Measurements from ENCODE around the gene EREG. TPM values are rescaled to one million over a fixed set of nuclear protein-coding genes. Genes with fewer than 3 reads are reported as not detected.
"Not testable (repeated sequence)": the region's sequence is repeated elsewhere in the genome, so short reads cannot be mapped to it uniquely, and the experiment has no call there.

Gene EREG
- total RNA-seq, 1 donor from 2014 or later: 0.22 TPM

GRCh38 chr4:74338792-74339333, 26.1 kb upstream of the EREG start:
- intact Hi-C loops (cut with DNase I): no loop called here
- ATAC-seq: no peak
- no peak for DNase-seq (ENCODE audit: low spot score)

DNA sequence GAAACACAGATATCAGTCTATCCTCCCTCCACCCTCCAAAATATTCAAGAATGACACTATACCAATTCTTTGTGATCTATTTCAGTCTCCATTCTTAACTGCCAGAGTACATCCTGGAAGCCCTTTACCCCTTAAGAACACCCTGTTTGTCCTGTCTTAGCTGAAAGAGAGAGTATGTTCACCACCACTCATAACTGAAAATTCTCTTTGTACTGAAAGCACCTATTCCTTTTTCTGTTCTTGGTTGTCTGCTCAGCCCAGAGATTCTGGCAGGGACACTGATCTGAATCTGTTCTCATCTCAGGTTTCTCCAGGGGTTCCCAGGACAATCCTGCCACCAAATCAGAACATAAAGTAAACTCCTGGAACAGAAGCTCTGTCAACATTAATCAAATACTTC, 25.4 kb upstream of the EREG start:
- DNase-seq (ENCODE audit: low spot score): no peak
- intact Hi-C loops (cut with DNase I): no loop called here
- no peak for ATAC-seq

- ATAC-seq; DNase-seq (ENCODE audit: low spot score); intact Hi-C loops (cut with DNase I): not testable (repeated sequence)
Measured at GRCh38 chr4:74340421-74340820, 24.5 kb upstream of the EREG start.

DNA sequence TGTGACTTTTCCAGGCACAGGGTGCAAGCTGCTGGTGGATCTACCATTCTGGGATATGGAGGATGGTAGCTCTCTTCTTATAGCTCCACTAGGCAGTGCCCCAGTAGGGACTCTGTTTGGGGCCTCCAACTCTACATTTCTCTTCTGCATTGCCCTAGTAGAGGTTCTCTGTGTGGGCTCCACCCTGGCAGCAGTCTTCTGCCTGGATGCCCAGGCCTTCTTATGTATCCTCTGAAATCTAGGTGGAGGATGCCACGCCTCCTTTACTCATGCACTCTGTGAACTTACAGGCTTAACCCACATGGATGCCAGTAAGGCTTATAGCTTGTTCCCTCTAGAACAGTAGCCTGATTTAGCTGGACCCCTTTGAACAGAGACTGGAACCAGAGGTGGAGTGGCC, 20.9 kb upstream of the EREG start:
- DNase-seq (ENCODE audit: low spot score) (no peak), ATAC-seq (no peak)
- intact Hi-C loops (cut with DNase I): no loop called here

DNA sequence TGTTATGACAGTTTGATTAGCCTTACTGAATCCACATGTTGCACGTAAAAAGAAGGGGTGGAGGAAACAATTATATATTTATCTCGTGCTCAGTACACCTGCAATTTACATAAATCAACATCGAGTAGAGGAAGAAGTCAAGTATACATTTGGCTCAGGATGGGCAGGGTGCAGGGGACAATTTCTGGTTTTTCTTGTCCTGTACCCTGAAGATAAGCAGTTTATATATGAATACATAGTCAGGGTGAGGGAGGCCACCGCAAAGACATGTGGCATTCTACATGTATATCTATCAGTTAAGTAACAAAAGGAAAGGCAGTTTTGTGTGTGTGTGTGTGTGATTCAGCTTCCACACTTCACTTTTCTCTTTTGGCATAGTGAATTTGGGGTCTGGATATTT, 11.1 kb upstream of the EREG start:
- DNase-seq (ENCODE audit: low spot score) (no peak), ATAC-seq (no peak)
- intact Hi-C loops (cut with DNase I): no loop called here

- intact Hi-C loops (cut with DNase I): no loop called here
- DNase-seq (ENCODE audit: low spot score) (no peak), ATAC-seq (no peak)
Measured at GRCh38 chr4:74357965-74358364, 7.0 kb upstream of the EREG start.

GRCh38 chr4:74361671-74362070, 3.3 kb upstream of the EREG start:
- intact Hi-C loops (cut with DNase I): no loop called here
- DNase-seq (ENCODE audit: low spot score) (no peak), ATAC-seq (no peak)

- ATAC-seq: no peak
- intact Hi-C loops (cut with DNase I): no loop called here
- DNase-seq (ENCODE audit: low spot score): no peak
Measured at GRCh38 chr4:74362347-74362746, 2.6 kb upstream of the EREG start.

GRCh38 chr4:74364256-74364651, 691 bp upstream of the EREG start:
- intact Hi-C loops (cut with DNase I): no loop called here
- no peak for DNase-seq (ENCODE audit: low spot score)
- no peak for ATAC-seq

GRCh38 chr4:74365761-74366160, 816 bp downstream of the EREG start:
- no peak for DNase-seq (ENCODE audit: low spot score)
- ATAC-seq: peak; percentile 17
- intact Hi-C loops (cut with DNase I): loop anchor here (5.0 kb wide), 1 partner anchor 317 kb away; no protein-coding TSS in a partner anchor

DNA sequence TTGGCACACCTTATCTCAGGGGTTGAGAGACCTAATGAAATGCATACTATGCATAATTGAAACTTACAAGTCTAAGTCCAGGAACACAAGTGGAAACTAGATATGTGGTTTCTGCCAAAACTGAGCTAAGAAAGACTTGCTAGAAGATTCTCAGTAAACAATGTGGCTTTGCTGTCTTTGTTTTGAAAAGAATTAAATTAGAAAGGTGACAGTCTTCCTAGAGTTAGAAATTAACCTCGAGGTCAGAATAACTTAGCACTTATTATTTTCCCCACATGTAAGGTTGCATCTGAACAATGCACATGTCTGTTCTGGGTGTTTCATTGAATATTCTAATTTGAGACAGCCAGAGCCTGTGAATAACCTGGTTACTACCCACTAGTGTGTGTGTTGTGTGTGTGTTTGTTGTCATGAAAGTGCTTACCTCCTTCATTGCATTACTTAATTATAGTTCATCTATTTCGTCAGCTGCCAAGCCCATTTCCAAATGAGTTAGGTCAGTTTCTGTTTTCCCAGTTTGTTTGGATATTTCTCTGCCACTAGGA, 1.5 kb downstream of the EREG start:
- ATAC-seq (no peak), DNase-seq (ENCODE audit: low spot score) (no peak)
- intact Hi-C loops (cut with DNase I): loop anchor here (5.0 kb wide), 1 partner anchor 316 kb away; no protein-coding TSS in a partner anchor

DNA sequence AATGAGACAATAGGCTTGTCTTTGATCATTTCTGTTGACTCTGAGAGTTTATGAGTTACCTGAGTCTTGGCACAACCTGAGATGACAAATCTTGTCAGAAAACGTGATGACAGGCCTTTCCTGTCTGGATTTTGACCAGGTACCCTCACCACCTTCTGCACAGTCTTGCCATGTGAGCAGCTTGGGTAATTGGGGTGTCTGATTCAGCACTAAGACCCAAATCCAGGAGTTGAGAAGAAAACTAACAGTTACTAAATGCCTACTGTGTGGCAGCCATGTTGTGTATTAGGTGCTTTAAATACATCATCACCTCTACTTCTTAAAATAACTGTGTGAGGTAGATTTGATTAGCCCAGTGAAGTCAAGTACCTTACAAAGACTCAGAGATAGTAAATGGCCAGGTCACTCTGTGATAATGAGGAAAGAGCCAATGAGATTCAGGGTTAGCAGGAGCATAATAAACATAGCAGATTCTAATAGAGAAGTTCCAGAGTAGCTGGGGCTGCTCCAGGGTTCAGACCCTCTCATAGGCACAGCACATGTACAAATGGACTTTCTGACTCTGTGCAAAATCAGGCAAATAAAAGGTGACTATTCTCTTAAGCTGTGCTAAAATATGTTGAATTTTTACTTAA, 2.8 kb downstream of the EREG start:
- ATAC-seq (no peak), DNase-seq (ENCODE audit: low spot score) (no peak)
- intact Hi-C loops (cut with DNase I): loop anchor here (5.0 kb wide), 1 partner anchor 315 kb away; no protein-coding TSS in a partner anchor

- DNase-seq (ENCODE audit: low spot score) (no peak), ATAC-seq (no peak)
- intact Hi-C loops (cut with DNase I): loop anchor here (5.0 kb wide), 1 partner anchor 314 kb away; no protein-coding TSS in a partner anchor
Measured at GRCh38 chr4:74368596-74368995, 3.7 kb downstream of the EREG start.

- intact Hi-C loops (cut with DNase I): loop anchor here (5.0 kb wide), 1 partner anchor 312 kb away; no protein-coding TSS in a partner anchor
- DNase-seq (ENCODE audit: low spot score): no peak
- ATAC-seq: no peak
Measured at GRCh38 chr4:74369855-74370254, 4.9 kb downstream of the EREG start.

DNA sequence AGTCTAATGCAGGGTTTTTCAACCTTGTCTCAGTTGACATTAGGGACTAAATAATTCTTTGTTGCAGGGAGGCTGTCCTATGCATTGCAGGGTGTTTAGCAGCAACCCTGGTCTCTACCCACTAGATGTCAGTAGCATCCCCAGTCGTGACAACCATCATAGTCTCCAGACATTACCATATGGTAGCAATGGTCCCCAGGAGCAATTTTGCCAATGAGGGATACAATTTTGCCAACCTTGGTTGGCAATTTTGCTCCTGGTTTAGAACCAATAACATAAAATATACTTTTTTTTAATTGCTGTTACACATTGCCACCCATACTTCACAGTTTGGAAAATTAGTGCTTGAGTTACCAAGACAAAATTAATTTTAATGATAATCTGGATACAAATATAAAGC, 6.0 kb downstream of the EREG start:
- intact Hi-C loops (cut with DNase I): no loop called here
- ATAC-seq (no peak), DNase-seq (ENCODE audit: low spot score) (no peak)

GRCh38 chr4:74374128-74374527, 9.2 kb downstream of the EREG start:
- intact Hi-C loops (cut with DNase I): no loop called here
- DNase-seq (ENCODE audit: low spot score) (no peak), ATAC-seq (no peak)

- DNase-seq (ENCODE audit: low spot score) (no peak), ATAC-seq (no peak)
- intact Hi-C loops (cut with DNase I): no loop called here
Measured at GRCh38 chr4:74374561-74375327, 9.8 kb downstream of the EREG start.

GRCh38 chr4:74375824-74376426, 11.0 kb downstream of the EREG start:
- ATAC-seq: no peak
- no peak for DNase-seq (ENCODE audit: low spot score)
- intact Hi-C loops (cut with DNase I): no loop called here

GRCh38 chr4:74376888-74377483, 12.0 kb downstream of the EREG start:
- intact Hi-C loops (cut with DNase I): no loop called here
- DNase-seq (ENCODE audit: low spot score): no peak
- ATAC-seq: no peak

All from sciatic nerve (tissue), 2 donors.